BLaER1 treated with 17β-estradiol and CSF1 and Interleukin-3, amounts not matched to agents 10 nM and 100 nM (cell line): ENCODE measurements around the gene PRSS22.
A peak's percentile ranks its signal among the peaks of the same experiment; 100 is the strongest.

Experiments
- H3K27ac ChIP-seq, 11 experiments: shearing (Covaris generic); formaldehyde crosslinking; 2 replicates each; pipeline ENCODE4 v1.8.1; 2022
- H3K27me3 ChIP-seq, 11 experiments: shearing (Covaris generic); formaldehyde crosslinking; 2 replicates each; pipeline ENCODE4 v1.8.1; 2022
- H3K36me3 ChIP-seq, 11 experiments: shearing (Covaris generic); formaldehyde crosslinking; 2 replicates each; pipeline ENCODE4 v1.8.1; 2022
- H3K4me1 ChIP-seq, 10 experiments: shearing (Covaris generic); formaldehyde crosslinking; 2 replicates each; pipeline ENCODE4 v1.8.1; 2022
- H3K4me2 ChIP-seq, 11 experiments: shearing (Covaris generic); formaldehyde crosslinking; 2 replicates each; pipeline ENCODE4 v1.8.1; 2022
- H3K4me3 ChIP-seq, 10 experiments: shearing (Covaris generic); formaldehyde crosslinking; 2 replicates each; pipeline ENCODE4 v1.8.1; 2022
- H3K9ac ChIP-seq, 11 experiments: shearing (Covaris generic); formaldehyde crosslinking; 2 replicates each; pipeline ENCODE4 v1.8.1; 2022
- H3K9me3 ChIP-seq, 11 experiments: shearing (Covaris generic); formaldehyde crosslinking; replicated peaks in 1 of 11; 2 replicates each; pipeline ENCODE4 v1.8.1; 2022
- H4K20me1 ChIP-seq, 11 experiments: shearing (Covaris generic); formaldehyde crosslinking; 2 replicates each; pipeline ENCODE4 v1.8.1; 2022
- Cebpa-rat ChIP-seq, 11 experiments: shearing (Covaris generic); IDR thresholded peaks; 2 replicates each; pipeline ENCODE4 v1.8.1; 2022

The PRSS22 gene

GRCh38 chr16:2871926-2872325 lies 14.0 kb upstream of the PRSS22 start:
- Histone ChIP-seq H3K27ac (no peak overlapping the region), H3K4me3 (no peak overlapping the region), H3K27me3 (no peaks in the 10 kb centered on the region), H3K4me2 (no peak overlapping the region), H3K9ac (no peak overlapping the region), H3K4me1 (peaks cover 19 to 45% (median 34%) of the 10 kb centered on the region in 10 experiments), H3K36me3 (no peaks in the 10 kb centered on the region), H3K9me3 (no peaks in the 10 kb centered on the region), H4K20me1 (no peaks in the 10 kb centered on the region)
- TF ChIP-seq Cebpa-rat (IDR thresholded peaks at IDR 0.05): no peak

DNA sequence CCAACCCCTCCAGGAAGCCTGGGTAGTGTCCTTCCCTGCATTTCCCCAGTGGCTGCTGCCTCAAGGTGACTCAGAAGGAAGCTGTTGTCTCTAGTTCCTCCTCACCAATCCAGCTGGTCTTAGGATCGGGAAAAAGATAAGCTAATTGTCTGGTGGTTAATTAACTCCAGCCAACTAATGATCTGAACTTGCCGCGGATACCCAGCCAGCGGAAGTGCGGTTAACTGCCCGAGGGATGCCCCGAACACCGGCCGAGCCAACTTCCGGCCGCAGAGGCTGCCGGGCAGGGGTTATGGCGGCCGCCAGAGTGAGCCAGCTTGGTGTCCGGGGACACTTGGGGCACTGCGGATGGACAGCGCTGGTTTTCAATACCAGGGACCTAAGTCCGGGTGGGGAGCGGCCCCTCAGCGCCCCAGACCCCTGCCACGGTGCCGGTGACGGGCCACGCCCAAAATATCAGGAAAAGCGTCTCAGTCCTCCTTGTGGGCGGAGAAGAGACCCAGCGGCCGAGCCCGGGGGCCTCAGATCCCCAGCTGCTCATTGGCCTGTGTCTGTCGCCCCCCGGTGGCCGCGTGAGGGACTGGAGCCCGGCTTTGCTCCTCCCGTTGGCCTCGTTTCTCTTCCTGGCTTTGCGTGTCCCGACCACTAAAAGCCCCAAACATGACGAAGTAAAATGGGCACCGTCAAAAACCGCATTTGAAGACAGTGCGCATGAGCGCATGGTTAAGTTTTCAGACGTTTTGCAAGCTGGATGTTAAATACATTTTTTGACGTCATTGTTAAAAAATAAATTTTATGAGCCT lies 10.2 kb upstream of the PRSS22 start:
- Histone ChIP-seq H4K20me1 (no peaks in the 10 kb centered on the region), H3K4me1 (peaks cover 17 to 38% (median 24%) of the 10 kb centered on the region in 10 experiments), H3K4me2 (peak overlapping the region; percentile 75 to 97 (median 87)), H3K27me3 (no peaks in the 10 kb centered on the region), H3K9ac (peak overlapping the region; percentile 83 to 92 (median 87)), H3K9me3 (no peaks in the 10 kb centered on the region), H3K4me3 (peak overlapping the region; percentile 49 to 73 (median 67)), H3K27ac (peak overlapping the region; percentile 83 to 95 (median 91)), H3K36me3 (no peaks in the 10 kb centered on the region)
- no peak for TF ChIP-seq Cebpa-rat (IDR thresholded peaks at IDR 0.05)

GRCh38 chr16:2867661-2867986 lies 9.7 kb upstream of the PRSS22 start:
- peak overlapping the region; percentile 83 to 92 (median 87) for H3K9ac ChIP-seq
- H3K9me3 ChIP-seq: no peaks in the 10 kb centered on the region
- H3K4me1 ChIP-seq: peaks cover 11 to 32% (median 19%) of the 10 kb centered on the region in 10 experiments
- H3K4me2 ChIP-seq: peak overlapping the region; percentile 75 to 97 (median 87)
- no peaks in the 10 kb centered on the region for H3K27me3 ChIP-seq
- no peaks in the 10 kb centered on the region for H3K36me3 ChIP-seq
- H4K20me1 ChIP-seq: no peaks in the 10 kb centered on the region
- peak overlapping the region; percentile 49 to 73 (median 67) for H3K4me3 ChIP-seq
- no peak for TF ChIP-seq Cebpa-rat (IDR thresholded peaks at IDR 0.05)
- peak overlapping the region; percentile 83 to 95 (median 91) for H3K27ac ChIP-seq

- no peak overlapping the region for H3K4me2 ChIP-seq
- H3K27ac ChIP-seq: no peak overlapping the region
- H3K4me3 ChIP-seq: no peak overlapping the region
- H3K9ac ChIP-seq: no peak overlapping the region
- peaks cover 7 to 29% (median 14%) of the 10 kb centered on the region in 10 experiments; a peak in 17 of 20 replicates for H3K4me1 ChIP-seq
- peaks cover 0 to 7% (median under 1%) of the 10 kb centered on the region in 11 experiments; a peak in 13 of 22 replicates for H3K9me3 ChIP-seq
- no peaks in the 10 kb centered on the region for H3K36me3 ChIP-seq
- H3K27me3 ChIP-seq: peaks cover 0 to 3% (median 0%) of the 10 kb centered on the region in 11 experiments; a peak in 2 of 22 replicates
- TF ChIP-seq Cebpa-rat (IDR thresholded peaks at IDR 0.05): no peak
- no peaks in the 10 kb centered on the region for H4K20me1 ChIP-seq
Measured at GRCh38 chr16:2866431-2866830, 8.5 kb upstream of the PRSS22 start.

DNA sequence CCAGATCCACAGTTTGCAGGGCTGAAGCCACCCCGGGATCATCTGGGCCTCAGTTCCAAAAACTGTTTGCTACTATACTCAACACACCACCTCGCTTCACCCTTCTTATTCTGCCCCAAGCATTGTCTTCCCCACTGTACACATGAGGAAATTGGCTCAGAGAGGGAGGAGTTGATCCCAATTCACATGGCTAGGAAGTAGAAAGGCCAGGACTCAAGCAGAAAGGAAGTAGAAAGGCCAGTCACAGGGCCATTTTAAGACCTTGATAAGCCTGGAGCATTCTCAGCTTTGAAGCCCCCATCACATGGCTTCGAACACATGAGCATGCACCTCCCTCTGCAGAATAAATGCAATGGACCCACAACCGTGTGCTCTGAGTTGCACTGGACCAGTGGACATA lies 7.7 kb upstream of the PRSS22 start:
- Histone ChIP-seq H3K36me3 (no peaks in the 10 kb centered on the region), H4K20me1 (no peaks in the 10 kb centered on the region), H3K27me3 (peaks cover 0 to 10% (median 5%) of the 10 kb centered on the region in 11 experiments; a peak in 12 of 22 replicates), H3K9me3 (peaks cover 4 to 15% (median 9%) of the 10 kb centered on the region in 11 experiments), H3K4me2 (no peak overlapping the region), H3K4me3 (no peak overlapping the region), H3K27ac (no peak overlapping the region), H3K4me1 (peaks cover 7 to 32% (median 14%) of the 10 kb centered on the region in 10 experiments; a peak in 17 of 20 replicates), H3K9ac (no peak overlapping the region)
- TF ChIP-seq Cebpa-rat (IDR thresholded peaks at IDR 0.05): no peak

GRCh38 chr16:2860826-2861567 lies 3.0 kb upstream of the PRSS22 start:
- TF ChIP-seq Cebpa-rat (IDR thresholded peaks at IDR 0.05): no peak
- no peak overlapping the region for H3K9ac ChIP-seq

DNA sequence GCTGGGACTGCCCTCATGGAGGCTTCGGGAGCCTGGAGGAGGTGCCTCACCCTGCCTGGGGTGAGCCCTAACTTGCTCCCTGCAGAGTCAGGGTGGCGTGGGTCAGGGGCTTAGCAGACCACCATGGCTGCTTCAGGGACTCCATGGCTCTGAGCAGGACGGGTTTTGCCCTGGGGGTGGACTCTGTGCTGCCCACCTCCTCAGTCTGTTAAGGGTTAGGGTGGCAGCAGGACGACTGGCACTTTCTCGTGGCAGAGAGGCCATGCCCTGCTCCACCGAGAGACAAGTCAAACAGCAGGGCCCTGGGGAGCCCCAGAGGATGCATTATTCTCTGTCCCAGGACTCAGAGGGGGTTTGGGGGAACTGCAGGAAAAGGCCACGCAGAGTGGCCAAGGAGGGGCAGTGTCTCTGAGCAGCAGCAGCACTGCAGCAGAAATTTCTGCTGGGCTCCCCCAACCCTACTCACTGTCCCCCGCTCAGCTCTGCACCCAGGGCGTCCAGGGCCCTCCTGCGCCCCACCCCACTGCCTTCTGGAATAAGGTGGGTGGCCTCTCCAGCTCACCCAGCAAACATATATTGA lies 1.8 kb upstream of the PRSS22 start:
- peak overlapping the region in 3 of 11 experiments; percentile 20 to 58 (median 46); a peak in 5 of 22 replicates for H3K4me2 ChIP-seq
- peaks cover 40 to 63% (median 54%) of the 10 kb centered on the region in 11 experiments for H3K27me3 ChIP-seq
- H3K4me1 ChIP-seq: peaks cover 7 to 31% (median 17%) of the 10 kb centered on the region in 10 experiments; a peak in 14 of 20 replicates

More at GRCh38 chr16:2860826-2861567, 3.0 kb upstream of the PRSS22 start:
- Histone ChIP-seq H3K4me1 (peaks cover 7 to 31% (median 17%) of the 10 kb centered on the region in 10 experiments; a peak in 14 of 20 replicates), H4K20me1 (peaks cover 0 to 8% (median 0%) of the 10 kb centered on the region in 11 experiments; a peak in 2 of 22 replicates), H3K9me3 (peaks cover 15 to 28% (median 21%) of the 10 kb centered on the region in 11 experiments), H3K4me3 (no peak overlapping the region), H3K4me2 (peak overlapping the region in 4 of 11 experiments; percentile 20 to 58 (median 33); a peak in 7 of 22 replicates), H3K27me3 (peaks cover 40 to 55% (median 51%) of the 10 kb centered on the region in 11 experiments), H3K27ac (no peak overlapping the region), H3K36me3 (no peaks in the 10 kb centered on the region)

DNA sequence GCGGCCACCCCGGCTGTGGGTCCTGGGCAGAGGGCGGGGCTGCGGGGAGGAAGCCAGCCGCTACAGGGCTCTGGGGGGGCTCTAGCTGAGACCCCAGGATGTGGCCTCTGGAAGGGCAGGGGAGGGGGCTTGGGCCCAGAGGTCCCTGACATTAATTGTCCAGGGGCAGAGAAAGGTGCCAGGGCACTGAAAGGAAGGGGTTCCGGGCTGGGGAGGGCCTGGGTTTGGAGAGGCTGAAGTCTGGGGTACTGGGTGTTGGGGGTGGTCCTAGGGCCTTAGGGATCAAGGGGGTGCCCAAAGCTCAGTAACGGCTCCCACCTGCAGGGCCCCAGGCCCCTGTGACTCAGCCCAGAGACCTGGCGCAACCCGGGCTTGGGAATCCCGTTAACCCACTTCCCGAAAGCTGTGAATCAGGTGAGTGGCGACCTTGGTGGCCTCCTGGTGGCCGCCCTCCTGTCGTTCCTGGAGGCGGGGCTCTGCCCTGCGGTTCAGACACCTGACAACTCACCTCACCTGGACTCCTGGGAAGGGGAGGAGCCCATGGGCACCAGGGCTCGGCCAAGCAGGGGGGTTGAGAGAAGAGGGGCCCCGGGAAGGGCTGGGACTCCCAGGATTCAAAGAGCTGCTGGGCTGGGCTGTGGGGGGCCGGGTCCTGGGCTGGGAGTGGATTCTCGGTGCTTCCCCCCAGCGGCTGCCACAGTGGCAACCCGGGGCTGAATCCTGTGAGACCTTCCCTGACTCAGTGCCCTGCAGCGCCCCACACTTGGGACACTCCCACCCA lies 465 bp upstream of the PRSS22 start:
- no peak for TF ChIP-seq Cebpa-rat (IDR thresholded peaks at IDR 0.05)
- H4K20me1 ChIP-seq: peaks cover 0 to 8% (median 0%) of the 10 kb centered on the region in 11 experiments; a peak in 2 of 22 replicates
- peaks cover 7 to 31% (median 17%) of the 10 kb centered on the region in 10 experiments; a peak in 14 of 20 replicates for H3K4me1 ChIP-seq
- H3K36me3 ChIP-seq: no peaks in the 10 kb centered on the region
- no peak overlapping the region for H3K9ac ChIP-seq
- H3K27me3 ChIP-seq: peaks cover 40 to 63% (median 54%) of the 10 kb centered on the region in 11 experiments
- peaks cover 25 to 39% (median 37%) of the 10 kb centered on the region in 11 experiments for H3K9me3 ChIP-seq
- H3K27ac ChIP-seq: no peak overlapping the region
- peak overlapping the region; percentile 22 to 59 (median 41); a peak in 15 of 22 replicates for H3K4me2 ChIP-seq
- H3K4me3 ChIP-seq: peak overlapping the region in 1 of 10 experiments; percentile 4; a peak in 1 of 20 replicates

More for the DNA sequence above, 1.8 kb upstream of the PRSS22 start:
- H3K36me3 ChIP-seq: no peaks in the 10 kb centered on the region
- peaks cover 16 to 28% (median 23%) of the 10 kb centered on the region in 11 experiments for H3K9me3 ChIP-seq
- no peak overlapping the region for H3K27ac ChIP-seq
- peaks cover 0 to 8% (median 0%) of the 10 kb centered on the region in 11 experiments; a peak in 2 of 22 replicates for H4K20me1 ChIP-seq
- no peak for TF ChIP-seq Cebpa-rat (IDR thresholded peaks at IDR 0.05)
- no peak overlapping the region for H3K9ac ChIP-seq
- H3K4me3 ChIP-seq: no peak overlapping the region
